K562 (cell line): ENCODE results near the gene GOLT1A. TPM values are rescaled to one million over a fixed set of nuclear protein-coding genes. Genes with fewer than 3 reads are reported as not detected.

Experiments
- ATAC-seq: fragments of 200-7000 bp; cut with Tn5 transposase; 3 replicates; pipeline ENCODE4 v1.9.1; 2020; ENCODE audit warnings: moderate library complexity
- BruUV-seq: library from RNA; stranded (reverse); fragments of 400-500 nt; replicated peaks from 2 replicates; lab custom pipeline; 2021; lab: Mats Ljungman, UMichigan
- CTCF ChIA-PET: fragments of 300-600 bp; formaldehyde crosslinking; extraction: SDS; loops from one replicate; lab custom pipeline; 2021; ENCODE audit warnings: low intra/inter-chr PET ratio; lab: Yijun Ruan, JAX
- POLR2A ChIA-PET: fragments of 300-600, 350-650 bp; sonication (Branson Sonifier 250); formaldehyde crosslinking; extraction: SDS; loops from one replicate; lab custom pipeline; 2021; ENCODE audit warnings: antibody characterized with exemption, inconsistent platforms; lab: Yijun Ruan, JAX
- DNase-seq, 4 experiments: peaks; one replicate each; pipeline versions ENCODE4 v3.0.0 to v3.0.0-alpha.2; 2011 to 2018; ENCODE audit warnings: low spot score in 3 of 4, mixed read lengths in 3 of 4; ENCODE audit errors: extremely low read depth in 1 of 4
- FAIRE-seq: peaks from 2 replicates; lab custom pipeline; 2011; peaks lifted over from hg19 to GRCh38; lab: Jason Lieb, UNC
- H2AFZ ChIP-seq: 2 replicates; pipeline ENCODE4 v1.6.0; 2011; ENCODE audit warnings: low read depth, low read length, control low read depth, inconsistent platforms
- H3K27ac ChIP-seq: fragments of 200-600 bp; 3 replicates; pipeline ENCODE4 v1.8.0; 2011; ENCODE audit warnings: low read depth, mild to moderate bottlenecking, control low read depth, inconsistent platforms, low read length, moderate library complexity, mixed read lengths; ENCODE audit errors: extremely low read depth
- H3K27me3 ChIP-seq, 2 experiments: fragments of 300-600 bp in 1 of 2; 2 replicates in 1 of 2; 3 replicates in 1 of 2; pipeline versions ENCODE4 v1.6.0 to v1.8.0; 2011; ENCODE audit warnings: inconsistent platforms in 2 of 2, low read length in 2 of 2, mild to moderate bottlenecking in 1 of 2, mixed read lengths in 1 of 2, moderate library complexity in 1 of 2; ENCODE audit not compliant: control insufficient read depth in 2 of 2, insufficient read depth in 2 of 2
- H3K36me3 ChIP-seq: fragments of 300-600 bp; 3 replicates; pipeline ENCODE4 v1.8.0; 2011; ENCODE audit warnings: mild to moderate bottlenecking, low read length, inconsistent platforms; ENCODE audit not compliant: control insufficient read depth, insufficient read depth
- H3K4me1 ChIP-seq, 2 experiments: fragments of 200-600 bp in 1 of 2; replicated peaks in 1 of 2; 2 replicates in 1 of 2; 3 replicates in 1 of 2; pipeline versions ENCODE4 v1.5.1 to v1.8.0; 2011; ENCODE audit warnings: inconsistent platforms in 2 of 2, low read length in 2 of 2, mild to moderate bottlenecking in 1 of 2, mixed read lengths in 1 of 2, moderate library complexity in 1 of 2; ENCODE audit not compliant: control insufficient read depth in 2 of 2, insufficient read depth in 2 of 2
- H3K4me2 ChIP-seq: 2 replicates; pipeline ENCODE4 v1.6.1; 2011; ENCODE audit warnings: low read length, control low read depth, inconsistent platforms, mixed read lengths; ENCODE audit not compliant: insufficient read depth
- H3K4me3 ChIP-seq: fragments of 200-600 bp; sonication (generic), shearing (Covaris generic); 2 replicates; pipeline ENCODE4 v1.5.1; 2016; ENCODE audit warnings: control low read depth, inconsistent platforms
- H3K79me2 ChIP-seq: fragments of 200-600 bp; 3 replicates; pipeline ENCODE4 v1.8.0; 2011; ENCODE audit warnings: low read length, inconsistent platforms; ENCODE audit not compliant: control insufficient read depth, insufficient read depth
- H3K9ac ChIP-seq, 2 experiments: 2 replicates each; pipeline versions ENCODE4 v1.6.0 to v1.6.1; 2011; ENCODE audit warnings: low read depth in 2 of 2, low read length in 2 of 2, control low read depth in 1 of 2, inconsistent platforms in 1 of 2, mild to moderate bottlenecking in 1 of 2, mixed read lengths in 1 of 2; ENCODE audit not compliant: insufficient read depth in 1 of 2
- H3K9me1 ChIP-seq: one replicate; pipeline ENCODE4 v1.6.0; 2011; ENCODE audit warnings: inconsistent platforms, mild to moderate bottlenecking, low read length, moderate library complexity; ENCODE audit not compliant: control insufficient read depth, insufficient read depth
- H3K9me3 ChIP-seq: replicated peaks from 2 replicates; pipeline ENCODE4 v1.5.1; 2011; ENCODE audit warnings: low read depth, low read length, inconsistent platforms; ENCODE audit not compliant: control insufficient read depth, insufficient read depth
- H4K20me1 ChIP-seq: replicated peaks from 2 replicates; pipeline ENCODE4 v1.6.1; 2011; ENCODE audit warnings: low read length, inconsistent platforms, mixed read lengths; ENCODE audit not compliant: control insufficient read depth, insufficient read depth
- JUN ChIP-seq, 2 experiments: sonication (generic) in 1 of 2; formaldehyde crosslinking in 1 of 2; IDR thresholded peaks; 2 replicates each; pipeline versions ENCODE4 v1.6.1 to v1.8.0; 2012 to 2022; ENCODE audit warnings: borderline replicate concordance in 2 of 2, mild to moderate bottlenecking in 2 of 2, improper control_type of control experiment in 1 of 2, low read depth in 1 of 2, low read length in 1 of 2, missing genetic modification reagents in 1 of 2
- ZNF740 ChIP-seq, 3 experiments: fragments of 200-800 bp in 1 of 3; sonication (Bioruptor generic) in 1 of 3; sonication (generic) in 1 of 3; formaldehyde crosslinking in 1 of 3; IDR thresholded peaks; 2 replicates each; pipeline versions ENCODE4 v1.6.1 to v1.8.0; 2016 to 2022; ENCODE audit warnings: mild to moderate bottlenecking in 2 of 3, missing compliant biosample characterization in 2 of 3, missing genetic modification characterization in 2 of 3, missing genetic modification reagents in 1 of 3
- WGBS: fragments of 100-300 bp; shearing (Covaris generic); methylation state at CpG from one replicate; pipeline ENCODE4 v1.1.6; 2016; ENCODE audit warnings: low coverage, mixed read lengths; ENCODE audit not compliant: insufficient coverage; ENCODE audit errors: missing lambda C conversion rate; 5-methylcytosine and 5-hydroxymethylcytosine counted together
- in situ Hi-C: fragments of 300-500 bp; cut with MboI; formaldehyde crosslinking; loops from 4 replicates; pipeline ENCODE4 v1.15.0; 2018; ENCODE audit warnings: inconsistent platforms, mixed read lengths
- intact Hi-C: fragments of 100-400 bp; cut with micrococcal nuclease; formaldehyde crosslinking; loops from 2 replicates; pipeline ENCODE4 v1.14.2; 2022
- polyA plus RNA-seq, 8 experiments: library from polyadenylated mRNA; depleted of rRNA in 4 of 8; stranded (reverse) in 5 of 8; unstranded in 3 of 8; fragments of >200 nt; fragmentation: Nextera tagmentation in 2 of 8; fragmentation: Illumina TruSeq in 1 of 8; extraction: Ambion mirVana in 2 of 8; extraction: Trizol in 1 of 8; gene quantifications; 2 replicates each; pipeline versions ENCODE4 v1.2.1 to v1.2.3, GENCODE V29; 2011 to 2014; ENCODE audit warnings: inconsistent platforms in 1 of 8, missing spikeins in 1 of 8
- total RNA-seq, 7 experiments: library from RNA; depleted of rRNA in 6 of 7; stranded (reverse); fragments of >200 nt in 6 of 7; fragmentation: Illumina TruSeq in 2 of 7; extraction: Trizol in 2 of 7; gene quantifications; 2 replicates each; pipeline versions ENCODE4 v1.2.1 to v1.2.3, GENCODE V29; 2011 to 2021; ENCODE audit warnings: low replicate concordance in 1 of 7

Gene GOLT1A
- total and polyA plus RNA-seq, 9 of the 15 experiments (the other 6 are each of a cell fraction or from before 2014, with no cell fraction given): not detected

DNA sequence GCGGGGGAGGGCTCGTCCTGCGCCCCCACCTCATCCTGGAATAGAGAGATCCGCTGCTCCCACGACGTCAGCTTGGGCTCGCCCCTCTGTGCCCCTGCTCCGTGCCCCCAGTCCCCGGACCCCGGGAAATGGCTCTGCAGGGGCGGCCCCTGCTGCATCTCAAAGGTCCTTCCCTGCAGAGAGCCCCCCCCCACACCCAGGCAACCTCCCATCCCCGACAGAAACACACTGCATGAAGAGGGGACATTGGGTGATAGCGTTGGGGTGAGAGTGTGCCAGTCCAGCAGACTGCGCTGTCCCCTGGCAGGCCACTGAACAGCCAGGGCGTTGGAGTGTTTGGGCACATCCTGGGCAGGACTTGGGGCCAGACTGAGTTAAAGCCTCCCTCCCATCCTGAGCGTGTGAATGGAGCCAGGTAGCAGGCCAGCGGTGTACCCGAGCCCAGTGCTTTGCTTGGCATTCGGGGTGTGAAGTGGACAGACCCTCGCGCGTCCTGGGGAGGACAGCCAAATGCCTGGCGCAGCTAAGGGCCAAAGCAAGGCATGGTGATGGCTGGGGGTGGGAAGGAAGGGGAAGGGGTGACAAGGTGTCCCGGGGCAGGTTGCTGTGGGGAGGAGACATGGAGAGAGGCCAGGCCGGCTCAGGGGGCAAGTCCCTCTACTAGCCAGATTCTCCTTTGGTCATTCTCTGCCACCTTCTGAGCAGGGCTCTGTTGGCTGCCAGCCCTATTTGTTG lies 61.3 kb downstream of the GOLT1A start:
- Histone ChIP-seq H3K4me1 (peaks cover 0 to 21% of the 10 kb centered on the region in 2 experiments; a peak in 2 of 5 replicates), H3K36me3 (no peaks in the 10 kb centered on the region), H3K27ac (no peak overlapping the region), H3K27me3 (peaks cover 13 to 72% of the 10 kb centered on the region in 2 experiments), H2AFZ (no peak overlapping the region), H3K79me2 (no peaks in the 10 kb centered on the region), H3K4me3 (peak overlapping the region; percentile 26), H3K9me1 (peaks cover 3% of the 10 kb centered on the region), H4K20me1 (peaks cover 14% of the 10 kb centered on the region), H3K9me3 (no peaks in the 10 kb centered on the region), H3K9ac (0 out of 4 replicates have a peak overlapping the region, but pooled peaks of 1 of the 2 experiments have one; percentile 20), H3K4me2 (peak overlapping the region; percentile 17; the same call in 1 of the 2 replicates)
- in situ Hi-C loops: no loop called here
- intact Hi-C loops: no loop called here
- WGBS: 55% methylated on average over 15 of the region's 25 CpGs
- DNase-seq (no peak), FAIRE-seq (no peak), ATAC-seq (no peak)
- POLR2A ChIA-PET: no interaction called here
- BruUV-seq: no TSS peak
- CTCF ChIA-PET: no interaction called here
- TF ChIP-seq JUN (IDR thresholded peaks at IDR 0.05; ENCODE audit: borderline replicate concordance, low read depth, low read length) (no peak), JUN (CRISPR knock-in tag; IDR thresholded peaks at IDR 0.05; ENCODE audit: borderline replicate concordance) (no peak), ZNF740 (CRISPR knock-in tag; IDR thresholded peaks at IDR 0.05) (peak; percentile 81; the same call in 1 of the 2 replicates), ZNF740 (tag; IDR thresholded peaks at IDR 0.05) (no peak)
